GM19438 (cell line): Measurements from ENCODE around the gene RING1.

Source experiments
- ATAC-seq: cut with Tn5 transposase; IDR thresholded peaks from one replicate; pipeline ENCODE4 v1.9.1; 2021; ENCODE audit warnings: low read depth; ENCODE audit not compliant: unreplicated experiment

Gene RING1

DNA sequence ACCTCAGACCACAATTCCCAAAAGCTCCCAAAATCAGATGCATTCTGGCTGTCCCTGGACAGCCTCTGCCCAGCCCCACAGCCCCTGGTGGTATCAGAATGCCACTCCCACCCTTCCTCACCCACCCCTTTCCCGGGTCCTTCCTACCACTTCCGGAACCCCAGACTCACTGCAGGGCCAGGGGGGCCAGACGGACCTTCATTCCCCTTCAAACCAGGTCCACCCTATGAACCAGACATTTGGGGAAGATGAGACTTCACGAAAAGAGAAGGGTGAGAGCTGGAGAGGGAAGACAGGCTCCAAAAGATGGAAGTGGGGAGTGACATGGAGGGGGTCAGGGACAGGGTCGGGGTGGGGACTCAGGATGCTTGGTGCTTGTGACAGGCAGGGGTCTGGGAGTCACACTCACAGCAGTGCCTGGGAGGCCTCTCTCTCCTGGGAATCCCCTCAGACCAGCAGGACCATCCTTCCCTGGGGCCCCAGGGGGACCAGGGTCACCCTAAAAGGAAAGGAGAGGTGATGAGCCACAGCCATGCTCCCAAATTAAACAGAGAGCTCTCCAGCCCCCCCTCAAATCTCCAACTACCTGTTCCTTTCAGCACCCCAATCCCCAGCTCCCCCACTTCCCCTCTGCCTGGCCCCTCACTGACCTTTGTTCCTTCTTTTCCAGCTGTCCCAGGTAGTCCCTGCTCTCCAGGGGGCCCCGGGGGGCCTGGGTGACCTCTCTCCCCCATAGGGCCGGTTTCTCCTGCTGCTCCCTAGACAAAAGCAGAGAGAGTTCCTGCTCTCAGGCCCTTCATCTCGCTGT, 36.2 kb upstream of the RING1 start:
- no peak for ATAC-seq

DNA sequence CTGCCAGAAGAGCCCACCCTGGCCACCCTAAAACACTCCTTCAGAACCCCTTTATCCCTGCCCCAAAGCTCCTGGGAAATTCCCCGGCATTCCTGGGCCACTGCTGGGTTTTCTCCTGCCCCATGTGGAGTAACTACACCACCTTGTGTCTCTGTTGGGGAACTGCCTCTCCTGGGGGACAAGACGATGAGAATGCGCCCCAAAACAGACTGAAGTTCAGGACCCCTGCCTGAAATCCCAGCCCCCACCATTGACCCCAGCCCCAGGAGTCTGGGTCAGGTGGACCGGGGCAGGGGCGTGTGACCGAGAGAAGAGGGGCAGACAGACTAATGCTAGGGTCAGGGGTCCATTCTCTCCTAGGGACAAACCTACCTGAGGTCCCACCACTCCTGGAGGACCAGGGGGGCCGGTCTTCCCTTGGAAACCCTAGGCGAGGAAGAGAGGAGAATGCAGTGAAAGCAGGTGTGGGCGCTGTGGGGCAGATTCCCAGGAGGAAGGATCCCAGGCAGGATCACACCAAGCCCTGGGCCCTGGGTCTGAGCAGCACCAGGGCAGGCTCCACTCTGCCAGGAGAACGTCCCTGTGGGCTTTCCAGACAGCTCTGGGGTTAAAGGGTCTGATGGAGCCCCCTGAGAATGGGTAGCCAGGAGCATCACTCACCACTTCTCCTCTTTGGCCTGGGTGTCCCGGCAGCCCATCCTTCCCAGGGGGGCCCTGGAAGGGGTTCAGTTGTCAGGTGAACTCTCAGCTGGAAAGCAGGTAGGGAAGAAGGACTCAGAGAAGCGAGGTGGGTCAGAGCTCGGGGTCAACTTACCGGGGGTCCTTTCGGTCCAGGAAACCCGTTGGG, 35.4 kb upstream of the RING1 start:
- no peak for ATAC-seq

GRCh38 chr6:33173535-33174180, 34.6 kb upstream of the RING1 start:
- ATAC-seq: no peak

DNA sequence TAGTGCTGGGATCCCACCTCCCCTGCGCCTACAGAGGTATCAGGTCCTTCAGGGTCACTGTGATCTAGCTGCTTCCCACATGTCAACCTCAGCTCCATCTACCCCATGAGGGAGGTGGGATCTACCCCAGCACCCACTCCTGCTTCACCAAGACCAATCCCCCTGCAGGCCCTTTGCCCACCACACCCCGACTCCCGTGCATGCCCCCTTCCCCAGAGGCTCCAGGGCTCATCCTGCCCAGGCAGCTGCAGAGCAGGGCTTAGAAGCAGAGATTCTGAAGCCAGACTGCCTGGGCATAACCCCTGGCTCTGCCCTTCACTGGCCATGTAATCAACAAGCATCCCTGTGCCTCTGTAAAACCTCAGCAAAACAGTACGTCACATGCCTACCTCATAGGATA, 33.5 kb upstream of the RING1 start:
- ATAC-seq: no peak

GRCh38 chr6:33175436-33176069, 32.7 kb upstream of the RING1 start:
- no peak for ATAC-seq

GRCh38 chr6:33176906-33177305, 31.4 kb upstream of the RING1 start:
- ATAC-seq: no peak

GRCh38 chr6:33177552-33178446, 30.5 kb upstream of the RING1 start:
- ATAC-seq: no peak

- no peak for ATAC-seq
These were observed 29.4 kb upstream of the RING1 start for GRCh38 chr6:33178755-33179475.

DNA sequence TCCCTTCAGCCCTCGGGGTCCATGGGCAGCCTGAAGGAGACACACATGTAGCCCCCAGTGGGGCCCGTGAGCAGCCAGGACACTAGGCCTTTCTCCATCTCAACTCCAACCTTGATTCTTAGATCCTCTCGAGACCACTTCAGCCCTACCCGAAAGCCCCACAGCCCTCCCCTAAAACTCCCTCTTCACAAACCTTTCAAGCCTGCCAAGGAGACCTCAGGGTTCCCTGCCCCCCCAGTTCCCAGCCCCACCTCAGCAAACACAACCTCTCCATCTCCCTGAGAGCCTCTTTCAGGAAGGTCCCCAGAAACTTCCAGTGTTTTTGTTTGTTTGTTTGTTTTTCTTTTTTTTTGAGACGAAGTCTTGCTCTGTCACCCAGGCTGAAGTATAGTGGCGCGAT, 27.2 kb upstream of the RING1 start:
- ATAC-seq: no peak

DNA sequence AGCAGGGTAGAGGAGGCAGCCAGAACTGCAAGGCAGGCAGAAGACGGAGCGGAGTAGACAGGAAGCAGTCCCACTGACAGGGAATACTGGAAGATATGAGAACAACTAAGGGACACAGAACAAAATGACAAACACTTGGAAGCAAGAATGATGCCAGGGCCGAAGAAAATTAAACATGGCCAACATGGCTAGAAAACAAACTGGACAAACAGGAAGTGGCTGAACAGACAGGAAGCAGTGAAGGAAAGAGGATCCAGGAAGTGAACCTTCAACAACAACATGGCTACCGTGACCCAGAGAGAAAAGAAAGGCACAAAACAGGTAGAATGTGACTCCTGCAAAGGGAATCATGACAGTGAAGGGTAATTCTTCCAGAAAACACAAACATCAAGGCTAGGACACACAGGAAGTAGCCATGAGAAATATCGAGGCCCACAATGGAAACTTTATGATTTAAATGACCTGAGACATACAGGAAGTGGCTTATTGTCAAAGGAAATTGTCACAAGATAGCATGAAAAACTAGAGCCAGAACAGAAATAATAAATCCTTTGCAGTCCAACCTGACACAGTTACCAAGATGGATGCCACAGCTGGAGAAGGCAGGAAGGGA, 25.1 kb upstream of the RING1 start:
- no peak for ATAC-seq

- ATAC-seq: no peak
These were observed 23.1 kb upstream of the RING1 start for GRCh38 chr6:33185190-33185589.

DNA sequence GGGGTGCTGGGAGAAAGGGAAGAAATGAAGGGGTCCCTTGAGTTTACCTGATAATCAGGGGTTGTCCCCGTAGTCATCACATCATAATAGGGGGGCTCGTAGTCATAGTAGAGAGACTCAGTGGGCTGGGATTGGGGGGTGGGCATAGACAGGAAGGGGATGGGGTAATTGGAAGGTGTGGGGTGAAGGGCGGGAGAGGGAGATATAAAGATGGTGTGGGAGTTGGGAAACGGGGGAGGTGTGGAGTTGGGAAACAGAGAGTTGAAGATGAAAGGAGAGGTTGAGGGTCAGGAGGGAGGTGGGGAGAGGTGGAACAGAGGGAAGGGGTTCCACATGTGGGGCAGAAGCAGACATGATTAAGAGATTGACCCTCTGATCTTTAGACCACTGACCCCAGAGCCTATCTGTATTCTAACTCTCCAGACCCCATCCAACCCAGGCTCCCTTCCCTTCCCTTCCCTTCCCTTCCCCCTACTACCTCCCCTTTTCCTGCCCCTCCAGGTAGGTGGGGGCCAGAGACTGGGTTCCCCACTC, 22.6 kb upstream of the RING1 start:
- ATAC-seq: no peak

DNA sequence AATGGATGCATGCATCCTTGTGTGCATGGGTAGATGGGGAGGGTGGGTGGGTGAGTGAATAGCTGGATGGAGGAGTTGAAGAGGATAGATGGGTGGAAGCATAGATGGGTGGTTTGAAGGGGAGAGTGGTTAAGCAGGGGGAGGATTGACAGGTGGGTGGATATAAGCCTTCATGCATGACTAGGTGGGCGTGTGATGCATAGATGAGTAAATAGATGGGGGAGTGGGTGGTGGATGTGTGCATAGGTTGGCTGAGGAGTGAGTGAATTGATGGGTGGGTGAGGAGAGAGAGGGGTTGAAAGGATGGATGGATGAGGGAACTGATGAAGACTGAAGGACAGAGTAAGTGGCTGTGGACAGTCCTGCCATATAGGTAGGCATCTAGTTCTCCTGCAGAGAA, 20.5 kb upstream of the RING1 start:
- no peak for ATAC-seq

DNA sequence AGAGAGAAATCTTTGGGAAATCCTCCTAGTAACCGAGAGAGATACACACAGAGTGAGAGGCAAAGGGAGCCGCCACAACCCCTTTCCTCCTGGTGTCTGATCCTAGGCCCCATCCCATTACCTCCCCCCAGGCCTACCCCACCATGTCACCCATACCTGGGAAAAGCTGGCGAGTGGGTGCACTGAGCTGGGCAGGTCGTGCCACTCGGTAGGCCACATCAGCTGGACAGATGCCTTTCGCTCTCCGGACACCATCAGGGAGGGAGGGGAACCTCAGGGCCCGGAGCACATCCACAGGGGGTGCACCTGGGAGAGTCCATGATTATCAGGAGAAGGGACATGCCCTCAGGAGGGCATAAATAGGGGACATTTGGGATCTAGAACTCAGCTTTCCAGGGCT, 19.1 kb upstream of the RING1 start:
- ATAC-seq: no peak

- no peak for ATAC-seq
These were observed 18.5 kb upstream of the RING1 start for GRCh38 chr6:33189625-33190448.

GRCh38 chr6:33190504-33191107, 17.7 kb upstream of the RING1 start:
- ATAC-seq: no peak

DNA sequence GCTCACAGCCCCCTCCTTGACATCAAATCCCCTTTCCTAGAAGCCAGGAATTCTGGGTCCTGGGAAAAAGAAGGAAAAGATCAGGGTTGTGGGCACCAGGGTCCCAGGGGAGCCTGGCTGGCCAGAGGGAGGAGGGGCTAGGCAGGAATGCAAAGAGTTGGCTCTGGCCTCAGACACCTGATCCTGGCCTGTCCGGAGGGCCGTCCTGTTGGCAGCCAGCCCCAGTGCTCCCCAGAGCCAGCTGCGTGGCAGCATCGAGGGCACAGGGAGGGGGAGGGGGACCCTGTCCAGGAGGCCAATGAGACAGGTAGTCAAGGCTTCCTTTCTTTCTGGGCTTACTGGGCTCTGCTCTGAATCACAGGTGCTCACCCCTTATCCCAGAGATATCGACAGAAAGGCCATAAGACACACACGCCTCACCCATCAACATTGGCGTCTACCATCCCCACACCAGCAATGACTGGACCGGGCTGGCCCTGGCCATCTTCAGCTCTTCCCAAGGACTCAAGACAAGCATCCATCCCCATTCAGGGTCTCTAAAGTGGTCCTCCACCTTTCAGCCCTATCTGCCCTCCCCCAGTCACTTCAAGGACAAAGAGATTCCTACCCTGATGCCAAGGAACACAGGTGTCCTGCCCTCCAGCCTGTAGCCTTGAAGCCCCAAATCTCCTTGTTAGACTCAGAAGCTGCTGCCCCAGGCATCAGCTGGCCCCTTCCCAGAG, 16.8 kb upstream of the RING1 start:
- no peak for ATAC-seq
